Prostate gland (tissue), 2 donors: ENCODE measurements around the gene DMBT1.

Experiments
- CTCF ChIP-seq, 4 experiments: fragments of 200-600 bp in 2 of 4; fragments of 450-650 bp in 2 of 4; sonication (generic) in 2 of 4; IDR thresholded peaks; 1 replicate in 3 of 4; 2 replicates in 1 of 4; pipeline ENCODE4 v1.5.1; 2016 to 2019; ENCODE audit warnings: antibody characterized with exemption in 4 of 4, mild to moderate bottlenecking in 2 of 4, moderate library complexity in 2 of 4
- POLR2AphosphoS5 ChIP-seq: sonication (generic); formaldehyde crosslinking; IDR thresholded peaks from one replicate; pipeline ENCODE4 v1.6.1; 2017; ENCODE audit warnings: antibody characterized with exemption

- TF ChIP-seq POLR2AphosphoS5, result no peak
- no peak for TF ChIP-seq CTCF (IDR thresholded peaks at IDR 0.05)
Observed at GRCh38 chr10:122657729-122658128, 97.2 kb downstream of the DMBT1 start.
